ENCODE data around the gene NBPF1. TPM values are rescaled to one million over a fixed set of nuclear protein-coding genes. Genes with fewer than 3 reads are reported as not detected.
"Not testable (repeated sequence)": the region's sequence is repeated elsewhere in the genome, so short reads cannot be mapped to it uniquely, and the experiment has no call there.

Gene NBPF1
- total RNA-seq, 1 experiment from 2014 or later = 63.4 TPM

GRCh38 chr1:16534239-16534828 is 79.0 kb downstream of the NBPF1 start:
- not testable (repeated sequence) for H3K4me3 ChIP-seq; H3K27ac ChIP-seq; H3K4me1 ChIP-seq; H3K9me3 ChIP-seq (replicated peaks); H3K27me3 ChIP-seq; H3K36me3 ChIP-seq; DNase-seq

- not testable (repeated sequence) for H3K9me3 ChIP-seq (replicated peaks); DNase-seq; H3K36me3 ChIP-seq; H3K4me1 ChIP-seq; H3K27ac ChIP-seq; H3K4me3 ChIP-seq; H3K27me3 ChIP-seq
Observed at GRCh38 chr1:16532235-16532991, 81.0 kb downstream of the NBPF1 start.

GRCh38 chr1:16528338-16528737 is 85.0 kb downstream of the NBPF1 start:
- H3K27me3 ChIP-seq; H3K27ac ChIP-seq; DNase-seq; H3K4me1 ChIP-seq; H3K9me3 ChIP-seq (replicated peaks); H3K4me3 ChIP-seq; H3K36me3 ChIP-seq: not testable (repeated sequence)

- DNase-seq = peak; percentile 63 to 64
- not testable (repeated sequence) for H3K36me3 ChIP-seq
Observed at GRCh38 chr1:16525769-16526168, 87.6 kb downstream of the NBPF1 start.

GRCh38 chr1:16521679-16522078 is 91.7 kb downstream of the NBPF1 start:
- not testable (repeated sequence) for H3K4me1 ChIP-seq; H3K9me3 ChIP-seq (replicated peaks); H3K27ac ChIP-seq; H3K4me3 ChIP-seq; H3K27me3 ChIP-seq; H3K36me3 ChIP-seq; DNase-seq

More at GRCh38 chr1:16525769-16526168, 87.6 kb downstream of the NBPF1 start:
- H3K27ac ChIP-seq; H3K27me3 ChIP-seq; H3K4me3 ChIP-seq; H3K9me3 ChIP-seq (replicated peaks); H3K4me1 ChIP-seq: not testable (repeated sequence)

- Histone ChIP-seq H3K4me3 (no peak overlapping the region), H3K27me3 (no peaks in the 10 kb centered on the region), H3K27ac (no peak overlapping the region), H3K36me3 (no peaks in the 10 kb centered on the region), H3K4me1 (peaks cover 2% of the 10 kb centered on the region; the same call in 1 of the 2 replicates), H3K9me3 (replicated peaks) (0 out of 2 replicates have a peak, but pooled peaks cover 1% of the 10 kb centered on the region)
- no peak for DNase-seq
Observed at GRCh38 chr1:16521288-16521583, 92.1 kb downstream of the NBPF1 start.

- not testable (repeated sequence) for H3K36me3 ChIP-seq; H3K27me3 ChIP-seq; H3K4me3 ChIP-seq; DNase-seq; H3K9me3 ChIP-seq (replicated peaks); H3K4me1 ChIP-seq; H3K27ac ChIP-seq
Observed at GRCh38 chr1:16520435-16521287, 92.7 kb downstream of the NBPF1 start.

GRCh38 chr1:16519255-16519951 is 94.0 kb downstream of the NBPF1 start:
- H3K27me3 ChIP-seq; H3K27ac ChIP-seq; H3K9me3 ChIP-seq (replicated peaks); H3K4me3 ChIP-seq; H3K36me3 ChIP-seq; H3K4me1 ChIP-seq; DNase-seq: not testable (repeated sequence)

GRCh38 chr1:16518913-16519254 is 94.5 kb downstream of the NBPF1 start:
- not testable (repeated sequence) for H3K27me3 ChIP-seq; H3K4me1 ChIP-seq; DNase-seq; H3K27ac ChIP-seq; H3K9me3 ChIP-seq (replicated peaks); H3K36me3 ChIP-seq; H3K4me3 ChIP-seq

- not testable (repeated sequence) for H3K27ac ChIP-seq; H3K27me3 ChIP-seq; H3K4me3 ChIP-seq; H3K36me3 ChIP-seq; DNase-seq; H3K4me1 ChIP-seq; H3K9me3 ChIP-seq (replicated peaks)
Observed at GRCh38 chr1:16516694-16517410, 96.5 kb downstream of the NBPF1 start.

GRCh38 chr1:16514107-16515055 is 99.0 kb downstream of the NBPF1 start, which contains the start of gene RNU1-1:
TSS of gene RNU1-1 (minus strand) at chr1:16514285.
- not testable (repeated sequence) for H3K9me3 ChIP-seq (replicated peaks); H3K27me3 ChIP-seq; H3K4me1 ChIP-seq; H3K36me3 ChIP-seq
- peak within 1 kb of the TSS; percentile 64 for H3K4me3 ChIP-seq
- DNase-seq = peak; percentile 88 to 92
- H3K27ac ChIP-seq = peak within 1 kb of the TSS; percentile 100

- peak overlapping the region; percentile 19 for H3K4me3 ChIP-seq
- not testable (repeated sequence) for H3K36me3 ChIP-seq; H3K9me3 ChIP-seq (replicated peaks); H3K4me1 ChIP-seq; H3K27me3 ChIP-seq
- DNase-seq = peak; percentile 86 to 96
- peak overlapping the region; percentile 100; the same call in 1 of the 2 replicates for H3K27ac ChIP-seq
Observed at GRCh38 chr1:16513412-16514106, 99.8 kb downstream of the NBPF1 start.

Measured in SJCRH30 (cell line).